ENCODE measurements around the gene ATP2B1.

The ATP2B1 gene

GRCh38 chr12:89665556-89665955, 43.1 kb downstream of the ATP2B1 start:
- TF ChIP-seq CTCF (IDR thresholded peaks at IDR 0.05; ENCODE audit: low read depth, low read length, poor library complexity, severe bottlenecking) (no peak), EZH2phosphoT487 (IDR thresholded peaks at IDR 0.05; ENCODE audit: borderline replicate concordance, low read length) (no peak)
- Histone ChIP-seq H3K9me2 (replicated peaks; ENCODE audit: control insufficient read depth, low read length) (no peaks in the 10 kb centered on the region), H3F3A (ENCODE audit: control insufficient read depth, insufficient read depth) (0 out of 2 replicates have a peak, but pooled peaks cover 3% of the 10 kb centered on the region)

GRCh38 chr12:89664441-89664840, 44.2 kb downstream of the ATP2B1 start:
- Histone ChIP-seq H3K36me3 (ENCODE audit: control insufficient read depth, low read length) (peaks cover 46% of the 10 kb centered on the region), H3F3A (ENCODE audit: control insufficient read depth, insufficient read depth) (0 out of 2 replicates have a peak, but pooled peaks cover 3% of the 10 kb centered on the region), H3K79me2 (ENCODE audit: control insufficient read depth, low read length) (peaks cover 98% of the 10 kb centered on the region), H4K20me1 (ENCODE audit: control insufficient read depth, insufficient read depth, low read depth, low read length) (no peaks in the 10 kb centered on the region; the same call in 1 of the 2 replicates), H3K4me2 (ENCODE audit: low read length) (peak overlapping the region; percentile 39), H3K9me3 (ENCODE audit: control insufficient read depth, insufficient read depth, low read length) (no peaks in the 10 kb centered on the region), H3K4me3 (ENCODE audit: low read length) (no peak overlapping the region), H3K9me2 (replicated peaks; ENCODE audit: control insufficient read depth, low read length) (no peaks in the 10 kb centered on the region), H3K4me1 (ENCODE audit: control insufficient read depth, low read length) (peaks cover 60% of the 10 kb centered on the region), H3K27ac (ENCODE audit: low read depth, low read length) (no peak overlapping the region), H3K27me3 (ENCODE audit: control insufficient read depth, low read length) (no peaks in the 10 kb centered on the region)
- no peak for TF ChIP-seq EZH2phosphoT487 (IDR thresholded peaks at IDR 0.05; ENCODE audit: borderline replicate concordance, low read length)
- TF ChIP-seq CTCF (IDR thresholded peaks at IDR 0.05; ENCODE audit: low read depth, low read length, poor library complexity, severe bottlenecking): no peak

More at GRCh38 chr12:89665556-89665955, 43.1 kb downstream of the ATP2B1 start:
- Histone ChIP-seq H4K20me1 (ENCODE audit: control insufficient read depth, insufficient read depth, low read depth, low read length) (no peaks in the 10 kb centered on the region; the same call in 1 of the 2 replicates), H3K27ac (ENCODE audit: low read depth, low read length) (no peak overlapping the region), H3K79me2 (ENCODE audit: control insufficient read depth, low read length) (peaks cover 99% of the 10 kb centered on the region), H3K4me3 (ENCODE audit: low read length) (no peak overlapping the region), H3K9me3 (ENCODE audit: control insufficient read depth, insufficient read depth, low read length) (no peaks in the 10 kb centered on the region), H3K36me3 (ENCODE audit: control insufficient read depth, low read length) (peaks cover 41% of the 10 kb centered on the region), H3K4me2 (ENCODE audit: low read length) (no peak overlapping the region), H3K4me1 (ENCODE audit: control insufficient read depth, low read length) (peaks cover 60% of the 10 kb centered on the region), H3K27me3 (ENCODE audit: control insufficient read depth, low read length) (no peaks in the 10 kb centered on the region)

- Histone ChIP-seq H3F3A (ENCODE audit: control insufficient read depth, insufficient read depth) (0 out of 2 replicates have a peak, but pooled peaks cover 3% of the 10 kb centered on the region), H3K9me2 (replicated peaks; ENCODE audit: control insufficient read depth, low read length) (no peaks in the 10 kb centered on the region), H4K20me1 (ENCODE audit: control insufficient read depth, insufficient read depth, low read depth, low read length) (no peaks in the 10 kb centered on the region; the same call in 1 of the 2 replicates), H3K36me3 (ENCODE audit: control insufficient read depth, low read length) (peaks cover 44% of the 10 kb centered on the region), H3K79me2 (ENCODE audit: control insufficient read depth, low read length) (peaks cover 98% of the 10 kb centered on the region), H3K9me3 (ENCODE audit: control insufficient read depth, insufficient read depth, low read length) (no peaks in the 10 kb centered on the region), H3K4me2 (ENCODE audit: low read length) (peak overlapping the region; percentile 39), H3K27me3 (ENCODE audit: control insufficient read depth, low read length) (no peaks in the 10 kb centered on the region), H3K4me1 (ENCODE audit: control insufficient read depth, low read length) (peaks cover 63% of the 10 kb centered on the region), H3K27ac (ENCODE audit: low read depth, low read length) (no peak overlapping the region), H3K4me3 (ENCODE audit: low read length) (no peak overlapping the region)
- TF ChIP-seq CTCF (IDR thresholded peaks at IDR 0.05; ENCODE audit: low read depth, low read length, poor library complexity, severe bottlenecking): no peak
- TF ChIP-seq EZH2phosphoT487 (IDR thresholded peaks at IDR 0.05; ENCODE audit: borderline replicate concordance, low read length): no peak
Measured at GRCh38 chr12:89663577-89664357, 44.9 kb downstream of the ATP2B1 start.
